Measurements from ENCODE around the gene AP1M1.

Gene AP1M1

GRCh38 chr19:16252459-16253205 is 54.9 kb downstream of the AP1M1 start:
- no peak for TF ChIP-seq CTCF (IDR thresholded peaks at IDR 0.05; ENCODE audit: insufficient read depth, low read depth, low read length, missing control alignments)
- DNase-seq (ENCODE audit: low read depth) = peak; percentile 64
- H3K4me3 ChIP-seq (ENCODE audit: low read depth, low read length) = no peak overlapping the region

GRCh38 chr19:16254851-16255408 is 57.2 kb downstream of the AP1M1 start:
- DNase-seq (ENCODE audit: low read depth) = no peak
- TF ChIP-seq CTCF (IDR thresholded peaks at IDR 0.05; ENCODE audit: insufficient read depth, low read depth, low read length, missing control alignments) = no peak

GRCh38 chr19:16257509-16258002 is 59.8 kb downstream of the AP1M1 start:
- H3K4me3 ChIP-seq (ENCODE audit: low read depth, low read length) = no peak overlapping the region
- no peak for DNase-seq (ENCODE audit: low read depth)
- TF ChIP-seq CTCF (IDR thresholded peaks at IDR 0.05; ENCODE audit: insufficient read depth, low read depth, low read length, missing control alignments) = no peak

More at GRCh38 chr19:16254851-16255408, 57.2 kb downstream of the AP1M1 start:
- no peak overlapping the region for H3K4me3 ChIP-seq (ENCODE audit: low read depth, low read length)

- no peak for TF ChIP-seq CTCF (IDR thresholded peaks at IDR 0.05; ENCODE audit: insufficient read depth, low read depth, low read length, missing control alignments)
- no peak overlapping the region for H3K4me3 ChIP-seq (ENCODE audit: low read depth, low read length)
- DNase-seq (ENCODE audit: low read depth) = no peak
Observed at GRCh38 chr19:16258440-16258903, 60.8 kb downstream of the AP1M1 start.

GRCh38 chr19:16259385-16260159 is 61.9 kb downstream of the AP1M1 start:
- DNase-seq (ENCODE audit: low read depth) = peak; percentile 89
- TF ChIP-seq CTCF (IDR thresholded peaks at IDR 0.05; ENCODE audit: insufficient read depth, low read depth, low read length, missing control alignments) = no peak
- H3K4me3 ChIP-seq (ENCODE audit: low read depth, low read length) = no peak overlapping the region

- no peak for DNase-seq (ENCODE audit: low read depth)
- no peak for TF ChIP-seq CTCF (IDR thresholded peaks at IDR 0.05; ENCODE audit: insufficient read depth, low read depth, low read length, missing control alignments)
- H3K4me3 ChIP-seq (ENCODE audit: low read depth, low read length) = no peak overlapping the region
Observed at GRCh38 chr19:16260160-16260811, 62.6 kb downstream of the AP1M1 start.

Measured in GM12865 (cell line).